H1 (cell line): ENCODE results near the gene SNRPB. TPM values are rescaled to one million over a fixed set of nuclear protein-coding genes. Genes with fewer than 3 reads are reported as not detected.

Experiments used
- CBX8 ChIP-seq: fragments of 300-800, 300-1000 bp; sonication (generic); IDR thresholded peaks from 2 replicates; pipeline ENCODE4 v1.7.1; 2016; ENCODE audit warnings: low read depth, low read length, borderline replicate concordance
- CHD7 ChIP-seq: fragments of 300-600 bp; sonication (generic); IDR thresholded peaks from 2 replicates; pipeline ENCODE4 v1.7.1; 2012; ENCODE audit warnings: low read length, moderate library complexity, mild to moderate bottlenecking, inconsistent platforms; ENCODE audit not compliant: insufficient replicate concordance
- polyA plus RNA-seq, 7 experiments: library from polyadenylated mRNA; depleted of rRNA in 3 of 7; stranded (reverse) in 5 of 7; unstranded in 2 of 7; fragments of >200 nt in 5 of 7; fragments of 200-250 nt in 2 of 7; gene quantifications; 1 replicate in 5 of 7; 2 replicates in 1 of 7; 4 replicates in 1 of 7; pipeline versions ENCODE4 v1.2.1 to v1.2.3, GENCODE V29; 2011 to 2013; ENCODE audit warnings: missing spikeins in 2 of 7, mixed read lengths in 2 of 7
- total RNA-seq: library from RNA; stranded (reverse); fragmentation: NEBNext Ultra II Directional; extraction: Animal tissue kit (Norgen Biotek cat#: 25700); gene quantifications from 2 replicates; pipeline ENCODE4 v1.2.1, GENCODE V29; 2021

The SNRPB gene
- total and polyA plus RNA-seq, 2 of the 8 experiments (the other 6 are each of a cell fraction or from before 2014, with no cell fraction given): 507 to 589 TPM

- TF ChIP-seq CBX8 (no peak), CHD7 (no peak)
Measured at GRCh38 chr20:2507464-2507863, 36.9 kb upstream of the SNRPB start (continued).
